K562 (cell line): ENCODE measurements around the gene TOM1. TPM values are rescaled to one million over a fixed set of nuclear protein-coding genes. Genes with fewer than 3 reads are reported as not detected.

Experiments used
- CEBPB ChIP-seq: fragments of 450-650 bp; IDR thresholded peaks from 2 replicates; pipeline ENCODE4 v1.6.1; 2016; ENCODE audit warnings: missing genetic modification characterization, missing compliant biosample characterization
- CREM ChIP-seq: IDR thresholded peaks from 2 replicates; pipeline ENCODE4 v1.6.1; 2014; ENCODE audit warnings: antibody characterized with exemption, low read depth
- FOSL1 ChIP-seq: fragments of 200-800 bp; sonication (Bioruptor generic); conservative IDR thresholded peaks from 2 replicates; pipeline ENCODE4 v1.6.1; 2016; ENCODE audit warnings: missing genetic modification characterization, missing compliant biosample characterization
- KDM5B ChIP-seq: fragments of 200-600 bp; sonication (generic); IDR thresholded peaks from 2 replicates; pipeline ENCODE4 v1.6.1; 2012; ENCODE audit warnings: low read depth, mild to moderate bottlenecking, moderate library complexity, low read length, control low read depth, inconsistent platforms; ENCODE audit not compliant: insufficient replicate concordance
- MEIS2 ChIP-seq: fragments of 450-650 bp; IDR thresholded peaks from 2 replicates; pipeline ENCODE4 v1.6.1; 2014; ENCODE audit warnings: mild to moderate bottlenecking; ENCODE audit not compliant: partially characterized antibody
- NFE2L1 ChIP-seq: fragments of 450-650 bp; IDR thresholded peaks from 2 replicates; pipeline ENCODE4 v1.6.1; 2016; ENCODE audit warnings: missing genetic modification characterization, low read depth, mild to moderate bottlenecking, missing compliant biosample characterization, moderate library complexity, borderline replicate concordance
- RCOR1 ChIP-seq, 2 experiments: IDR thresholded peaks; 2 replicates each; pipeline ENCODE4 v1.6.1; 2012; ENCODE audit warnings: low read depth in 2 of 2, low read length in 2 of 2, borderline replicate concordance in 1 of 2, improper control_type of control experiment in 1 of 2
- SREBF2 ChIP-seq: sonication (generic); formaldehyde crosslinking; IDR thresholded peaks from 2 replicates; pipeline ENCODE4 v1.4.0; 2020; ENCODE audit warnings: mild to moderate bottlenecking, missing genetic modification reagents
- U2AF1 ChIP-seq: fragments of 200-400 bp; formaldehyde crosslinking; optimal IDR thresholded peaks from 2 replicates; pipeline ENCODE3; 2017; ENCODE audit warnings: mild to moderate bottlenecking, low read depth, low read length, moderate library complexity
- ZNF311 ChIP-seq: fragments of 250-450 bp; sonication (Bioruptor Pico); IDR thresholded peaks from 2 replicates; pipeline ENCODE4 v1.4.0; 2020; ENCODE audit warnings: mild to moderate bottlenecking, moderate library complexity
- ZNF644 ChIP-seq: fragments of 200-800 bp; sonication (Bioruptor generic); IDR thresholded peaks from 2 replicates; pipeline ENCODE4 v1.6.1; 2016; ENCODE audit warnings: low read depth, missing genetic modification characterization, missing compliant biosample characterization
- polyA plus RNA-seq, 8 experiments: library from polyadenylated mRNA; depleted of rRNA in 4 of 8; stranded (reverse) in 5 of 8; unstranded in 3 of 8; fragments of >200 nt; fragmentation: Nextera tagmentation in 2 of 8; fragmentation: Illumina TruSeq in 1 of 8; extraction: Ambion mirVana in 2 of 8; extraction: Trizol in 1 of 8; gene quantifications; 2 replicates each; pipeline versions ENCODE4 v1.2.1 to v1.2.3, GENCODE V29; 2011 to 2014; ENCODE audit warnings: inconsistent platforms in 1 of 8, missing spikeins in 1 of 8
- total RNA-seq, 7 experiments: library from RNA; depleted of rRNA in 6 of 7; stranded (reverse); fragments of >200 nt in 6 of 7; fragmentation: Illumina TruSeq in 2 of 7; extraction: Trizol in 2 of 7; gene quantifications; 2 replicates each; pipeline versions ENCODE4 v1.2.1 to v1.2.3, GENCODE V29; 2011 to 2021; ENCODE audit warnings: low replicate concordance in 1 of 7
- TF ChIP-seq, protein P1 (sequence below), 2 experiments: IDR thresholded peaks in 1 of 2; conservative IDR thresholded peaks in 1 of 2; 2 replicates each; pipeline ENCODE4 v1.6.1; 2016; ENCODE audit warnings: low read depth in 2 of 2, mild to moderate bottlenecking in 1 of 2, missing compliant biosample characterization in 1 of 2, missing genetic modification characterization in 1 of 2, moderate library complexity in 1 of 2
- TF ChIP-seq, protein P2 (sequence below): fragments of 200-800 bp; sonication (Bioruptor generic); IDR thresholded peaks from 2 replicates; pipeline ENCODE4 v1.6.1; 2017; ENCODE audit warnings: missing genetic modification characterization, missing compliant biosample characterization
- TF ChIP-seq, protein P3 (sequence below): fragments of 250-450 bp; sonication (Bioruptor Pico); IDR thresholded peaks from 2 replicates; pipeline ENCODE4 v1.5.0; 2021; ENCODE audit warnings: mild to moderate bottlenecking, moderate library complexity
- TF ChIP-seq, protein P4 (sequence below): fragments of 450-650 bp; IDR thresholded peaks from 2 replicates; pipeline ENCODE4 v1.6.1; 2016
- TF ChIP-seq, protein P5 (sequence below), 2 experiments: fragments of 450-650 bp in 1 of 2; sonication (generic) in 1 of 2; formaldehyde crosslinking in 1 of 2; IDR thresholded peaks in 1 of 2; conservative IDR thresholded peaks in 1 of 2; 2 replicates each; pipeline versions ENCODE4 v1.6.1 to v1.8.1; 2016 to 2023; ENCODE audit warnings: mild to moderate bottlenecking in 2 of 2, moderate library complexity in 2 of 2, inconsistent platforms in 1 of 2, missing genetic modification reagents in 1 of 2

TOM1 gene
- total and polyA plus RNA-seq, 9 of the 15 experiments (the other 6 are each of a cell fraction or from before 2014, with no cell fraction given): 0.64 to 20.6 (median 12.0) TPM

DNA sequence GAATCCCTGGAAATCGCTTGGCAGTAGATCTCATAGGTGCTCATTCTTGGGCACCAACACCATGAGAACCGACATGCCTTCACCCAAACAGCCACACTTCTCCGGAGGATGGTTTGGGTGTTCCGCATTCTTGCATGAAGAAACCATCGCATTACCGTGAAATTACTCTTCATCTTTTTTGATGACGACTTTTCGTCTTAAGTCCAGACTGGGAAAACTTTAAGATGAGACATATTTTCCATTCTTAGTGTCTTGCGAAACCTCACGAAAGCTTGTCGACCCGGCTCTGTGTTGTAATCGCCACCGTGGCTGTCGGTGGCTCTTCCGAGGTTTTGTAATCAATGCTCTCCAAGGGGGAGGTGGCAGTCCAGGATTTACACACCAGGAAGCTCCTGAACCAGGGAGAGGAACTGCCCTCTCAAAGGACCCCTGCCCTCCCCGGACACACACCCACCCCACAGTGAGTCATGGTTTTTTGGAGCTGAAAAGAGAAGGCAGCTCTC, 1.7 kb downstream of the TOM1 start (continued):
- TF ChIP-seq U2AF1 (no peak), KDM5B (peak; percentile 13), CREM (no peak), ZNF644 (no peak), FOSL1 (tag) (peak; percentile 86), SREBF2 (CRISPR knock-in tag) (no peak), MEIS2 (peak; percentile 23), NFE2L1 (tag) (no peak), ZNF311 (no peak), CEBPB (tag) (peak; percentile 98), RCOR1 (IDR thresholded peaks at IDR 0.05; ENCODE audit: borderline replicate concordance in 1 of 2, low read depth in 2 of 2, low read length in 2 of 2) (0 out of 4 replicates have a peak, but pooled peaks of 1 of the 2 experiments have one; percentile 4)
- TF ChIP-seq, protein P1, sequence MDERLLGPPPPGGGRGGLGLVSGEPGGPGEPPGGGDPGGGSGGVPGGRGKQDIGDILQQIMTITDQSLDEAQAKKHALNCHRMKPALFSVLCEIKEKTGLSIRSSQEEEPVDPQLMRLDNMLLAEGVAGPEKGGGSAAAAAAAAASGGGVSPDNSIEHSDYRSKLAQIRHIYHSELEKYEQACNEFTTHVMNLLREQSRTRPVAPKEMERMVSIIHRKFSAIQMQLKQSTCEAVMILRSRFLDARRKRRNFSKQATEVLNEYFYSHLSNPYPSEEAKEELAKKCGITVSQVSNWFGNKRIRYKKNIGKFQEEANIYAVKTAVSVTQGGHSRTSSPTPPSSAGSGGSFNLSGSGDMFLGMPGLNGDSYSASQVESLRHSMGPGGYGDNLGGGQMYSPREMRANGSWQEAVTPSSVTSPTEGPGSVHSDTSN (CRISPR knock-in tag; IDR thresholded peaks at IDR 0.05; ENCODE audit: low read depth): no peak
- TF ChIP-seq, protein P1 (tag; conservative IDR thresholded peaks at IDR 0.05; ENCODE audit: low read depth): no peak
- TF ChIP-seq, protein P2, sequence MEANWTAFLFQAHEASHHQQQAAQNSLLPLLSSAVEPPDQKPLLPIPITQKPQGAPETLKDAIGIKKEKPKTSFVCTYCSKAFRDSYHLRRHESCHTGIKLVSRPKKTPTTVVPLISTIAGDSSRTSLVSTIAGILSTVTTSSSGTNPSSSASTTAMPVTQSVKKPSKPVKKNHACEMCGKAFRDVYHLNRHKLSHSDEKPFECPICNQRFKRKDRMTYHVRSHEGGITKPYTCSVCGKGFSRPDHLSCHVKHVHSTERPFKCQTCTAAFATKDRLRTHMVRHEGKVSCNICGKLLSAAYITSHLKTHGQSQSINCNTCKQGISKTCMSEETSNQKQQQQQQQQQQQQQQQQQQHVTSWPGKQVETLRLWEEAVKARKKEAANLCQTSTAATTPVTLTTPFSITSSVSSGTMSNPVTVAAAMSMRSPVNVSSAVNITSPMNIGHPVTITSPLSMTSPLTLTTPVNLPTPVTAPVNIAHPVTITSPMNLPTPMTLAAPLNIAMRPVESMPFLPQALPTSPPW: 0 out of 2 replicates have a peak, but pooled peaks have one; percentile 21
- TF ChIP-seq, protein P3, sequence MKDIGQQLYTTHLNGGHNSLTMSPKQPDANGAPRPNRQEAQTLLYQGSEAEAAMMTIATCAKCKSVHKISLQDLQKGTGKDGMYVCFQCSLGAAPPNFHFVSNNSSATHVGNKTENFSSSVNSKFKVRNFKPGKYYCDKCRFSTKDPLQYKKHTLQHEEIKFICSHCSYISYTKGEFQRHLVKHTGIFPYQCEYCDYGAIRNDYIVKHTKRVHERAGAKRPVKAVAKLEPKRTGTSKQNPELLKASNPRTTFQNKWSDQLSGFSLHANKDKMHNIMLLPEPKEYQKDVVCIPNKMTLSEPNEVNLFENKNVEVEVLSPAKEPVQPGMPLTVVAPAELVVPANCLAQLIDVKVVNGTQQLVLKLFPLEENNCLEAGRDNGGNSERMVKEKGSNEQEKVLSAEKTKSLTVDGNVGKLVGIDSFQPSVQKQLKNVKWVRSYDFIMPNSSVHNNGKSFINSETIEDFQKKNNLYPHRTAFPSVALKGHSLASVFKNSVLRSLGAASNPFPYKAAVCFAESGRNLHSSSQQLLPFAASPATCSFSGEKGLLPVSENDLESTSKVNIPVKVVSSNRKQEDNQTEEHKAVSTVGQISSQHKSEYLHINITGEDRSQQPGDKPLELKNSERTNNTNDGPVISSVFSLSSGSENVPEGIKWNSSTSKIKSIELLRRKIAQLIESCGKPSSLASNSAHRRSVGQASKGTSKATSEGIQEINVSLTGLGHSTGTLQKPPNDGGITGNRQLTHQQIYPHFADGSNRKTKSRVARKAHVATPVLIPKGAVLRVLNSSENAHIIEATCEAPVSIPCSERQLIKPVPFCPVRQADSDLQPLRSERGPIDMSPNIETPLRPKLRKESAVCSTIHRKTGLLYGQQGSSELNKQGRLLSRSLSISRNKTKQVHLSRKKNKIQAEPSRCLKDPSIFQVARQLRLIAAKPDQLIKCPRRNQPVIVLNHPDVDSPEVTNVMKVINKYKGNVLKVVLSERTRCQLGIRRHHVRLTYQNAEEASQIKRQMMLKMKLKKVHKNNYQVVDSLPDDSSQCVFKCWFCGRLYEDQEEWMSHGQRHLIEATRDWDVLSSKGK (CRISPR knock-in tag): no peak
- TF ChIP-seq, protein P4, sequence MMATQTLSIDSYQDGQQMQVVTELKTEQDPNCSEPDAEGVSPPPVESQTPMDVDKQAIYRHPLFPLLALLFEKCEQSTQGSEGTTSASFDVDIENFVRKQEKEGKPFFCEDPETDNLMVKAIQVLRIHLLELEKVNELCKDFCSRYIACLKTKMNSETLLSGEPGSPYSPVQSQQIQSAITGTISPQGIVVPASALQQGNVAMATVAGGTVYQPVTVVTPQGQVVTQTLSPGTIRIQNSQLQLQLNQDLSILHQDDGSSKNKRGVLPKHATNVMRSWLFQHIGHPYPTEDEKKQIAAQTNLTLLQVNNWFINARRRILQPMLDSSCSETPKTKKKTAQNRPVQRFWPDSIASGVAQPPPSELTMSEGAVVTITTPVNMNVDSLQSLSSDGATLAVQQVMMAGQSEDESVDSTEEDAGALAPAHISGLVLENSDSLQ: peak; percentile 33; the same call in 1 of the 2 replicates
- TF ChIP-seq, protein P5, sequence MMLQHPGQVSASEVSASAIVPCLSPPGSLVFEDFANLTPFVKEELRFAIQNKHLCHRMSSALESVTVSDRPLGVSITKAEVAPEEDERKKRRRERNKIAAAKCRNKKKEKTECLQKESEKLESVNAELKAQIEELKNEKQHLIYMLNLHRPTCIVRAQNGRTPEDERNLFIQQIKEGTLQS (IDR thresholded peaks at IDR 0.05): peak; percentile 82
- TF ChIP-seq, protein P5 (CRISPR knock-in tag; conservative IDR thresholded peaks at IDR 0.05): no peak
